OCI-M2 (cell line): ENCODE results near the gene MATN1.

Experiments used
- DNase-seq: peaks from one replicate; lab custom pipeline; 2025; ENCODE audit not compliant: unreplicated experiment; lab: John Stamatoyannopoulos, UW

Gene MATN1

DNA sequence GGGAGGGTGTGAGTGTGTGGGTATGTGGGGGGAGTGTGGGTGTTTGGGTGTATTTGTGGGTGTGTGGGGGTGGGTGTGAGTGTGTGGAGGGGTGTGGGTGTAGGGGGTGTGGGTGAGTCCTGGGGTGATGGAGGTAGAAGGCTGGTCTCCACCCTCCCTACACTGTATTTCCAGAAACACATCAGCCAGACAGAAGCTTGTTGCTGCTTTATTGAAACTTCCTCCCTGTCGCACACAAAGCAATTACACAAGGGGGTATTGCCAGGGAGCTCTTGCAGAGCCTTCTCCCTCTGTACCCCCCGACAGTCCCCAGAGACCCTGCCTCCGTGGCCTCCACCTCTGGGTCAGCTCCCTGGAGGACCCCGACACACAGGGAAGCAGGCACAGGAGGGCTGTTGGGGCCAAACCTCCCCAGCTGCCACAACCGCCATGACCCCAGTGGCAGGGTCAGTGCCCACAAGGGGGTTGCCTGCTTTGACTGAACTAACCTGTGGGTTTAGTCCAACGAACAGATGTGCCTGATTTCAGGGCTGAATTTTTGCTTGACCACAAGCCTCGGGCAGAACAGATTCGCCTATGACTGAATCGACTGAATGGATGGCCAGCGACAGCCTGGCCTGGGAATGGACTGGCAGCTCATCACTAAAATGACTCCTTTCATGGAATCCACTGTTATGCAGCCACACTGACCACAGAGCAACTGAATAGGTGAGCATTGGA, 9.1 kb upstream of the MATN1 start:
- no peak for DNase-seq

- DNase-seq = no peak
These were observed 8.5 kb upstream of the MATN1 start for GRCh38 chr1:30731806-30732276.

DNA sequence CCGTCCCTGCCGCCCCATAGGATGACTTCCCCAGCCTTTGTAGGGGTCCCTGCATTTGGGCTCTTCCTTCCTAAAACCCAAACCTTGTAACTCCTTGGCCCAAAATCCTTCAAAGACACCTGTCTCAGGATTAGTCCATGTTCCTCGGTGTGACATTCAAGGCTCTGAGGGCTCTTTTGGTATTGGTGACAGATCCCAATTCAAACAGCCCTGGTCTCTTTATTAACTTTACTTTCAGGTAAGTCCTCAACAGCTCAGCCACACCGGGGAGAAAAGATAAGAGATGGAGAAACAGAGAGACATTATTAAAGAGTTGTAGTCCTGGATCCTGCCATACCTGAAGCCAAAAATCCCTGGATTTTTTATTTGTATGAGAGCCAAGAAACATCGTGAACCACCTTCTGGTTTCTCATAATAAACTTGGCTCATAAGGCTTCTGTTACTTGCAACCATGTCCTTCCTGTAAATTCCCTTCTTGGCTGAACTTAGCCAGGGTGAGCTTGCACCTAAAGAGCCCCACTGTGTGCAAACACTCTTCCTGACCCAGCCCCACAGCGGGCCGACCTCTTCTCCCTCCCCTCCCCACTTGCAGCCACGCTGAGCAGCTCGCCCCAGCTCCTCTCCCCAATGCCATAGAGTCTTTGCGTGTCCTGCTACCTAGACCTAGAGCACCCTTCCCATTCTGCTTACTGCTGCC, 7.9 kb upstream of the MATN1 start:
- DNase-seq = no peak

DNA sequence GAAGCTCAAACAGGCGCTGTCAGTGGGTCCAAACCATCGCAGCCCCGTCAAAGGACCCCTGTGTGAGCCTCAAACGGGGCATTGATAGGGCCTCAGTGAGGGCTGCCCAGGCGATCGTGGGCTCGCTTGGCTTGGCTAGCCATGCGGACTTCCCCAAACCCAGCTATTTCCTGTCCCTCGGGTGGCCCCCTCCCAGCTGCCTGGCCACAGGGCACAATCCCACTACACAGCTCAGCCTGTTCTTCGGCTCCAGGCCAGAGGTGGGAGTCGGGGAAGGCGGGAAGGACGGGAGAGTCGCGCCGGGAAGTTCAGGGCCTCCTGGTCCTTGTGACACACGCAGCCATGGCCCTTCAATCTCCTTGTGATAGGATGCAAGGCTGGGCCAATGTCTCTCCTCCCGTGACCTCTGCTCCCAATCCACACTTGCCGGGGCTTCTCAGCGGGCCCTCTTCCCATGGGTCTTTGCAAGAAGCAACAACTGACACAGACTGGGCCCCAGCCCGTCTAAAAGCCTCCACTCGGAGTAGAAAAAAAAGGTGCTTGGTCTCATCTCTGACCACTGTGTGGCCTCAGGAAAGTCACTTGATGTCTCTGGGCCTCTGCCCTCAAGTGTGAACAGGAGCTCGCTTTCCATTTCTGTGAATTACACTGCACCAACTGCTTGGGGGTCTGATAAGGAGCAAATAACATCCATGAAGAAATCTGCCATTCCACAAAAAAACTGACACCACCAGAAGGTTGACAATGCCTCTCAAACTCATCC, 7.1 kb upstream of the MATN1 start:
- DNase-seq = no peak

GRCh38 chr1:30729901-30730300, 6.5 kb upstream of the MATN1 start:
- DNase-seq = no peak

DNA sequence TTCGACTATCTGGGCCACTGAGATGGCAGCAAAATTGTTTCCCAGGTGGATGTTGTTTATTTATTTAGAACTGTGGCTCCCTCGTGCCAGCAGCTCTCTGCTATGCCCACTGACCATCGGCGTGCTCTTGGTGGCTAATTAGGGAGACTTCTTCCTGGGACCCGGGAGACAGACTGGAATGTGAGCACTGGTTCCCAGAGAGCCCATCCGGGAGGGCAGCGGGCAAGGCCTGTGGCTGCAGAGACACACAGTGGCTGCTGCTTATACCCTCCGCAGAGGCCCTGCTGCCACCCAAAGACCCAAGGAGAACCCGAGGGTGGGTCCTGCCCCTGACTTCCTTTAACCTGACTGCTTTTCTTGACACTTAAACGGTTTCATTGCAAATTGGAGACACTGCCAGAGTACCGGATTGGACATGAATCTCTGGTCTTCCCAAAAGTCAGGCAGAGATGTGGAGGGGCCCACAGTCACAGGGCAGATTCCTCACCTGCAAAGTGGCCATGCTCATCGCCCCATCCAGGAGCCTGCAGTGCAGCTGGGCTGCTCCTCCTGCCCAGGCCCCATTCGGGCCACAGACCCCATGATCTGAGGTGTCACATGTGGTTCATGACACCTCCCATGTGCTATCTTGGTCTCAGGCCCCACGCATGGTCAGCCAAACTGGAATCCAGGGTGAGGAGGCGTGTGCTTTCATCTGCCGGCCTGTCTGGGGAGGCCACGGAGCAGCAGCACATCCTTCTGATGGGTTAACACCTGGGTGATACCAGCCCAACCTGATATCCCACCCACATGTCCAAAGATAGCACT, 5.7 kb upstream of the MATN1 start:
- no peak for DNase-seq

- no peak for DNase-seq
These were observed 5.0 kb upstream of the MATN1 start for GRCh38 chr1:30728340-30728739.

- DNase-seq = no peak
These were observed 4.4 kb upstream of the MATN1 start for GRCh38 chr1:30727824-30728223.

DNA sequence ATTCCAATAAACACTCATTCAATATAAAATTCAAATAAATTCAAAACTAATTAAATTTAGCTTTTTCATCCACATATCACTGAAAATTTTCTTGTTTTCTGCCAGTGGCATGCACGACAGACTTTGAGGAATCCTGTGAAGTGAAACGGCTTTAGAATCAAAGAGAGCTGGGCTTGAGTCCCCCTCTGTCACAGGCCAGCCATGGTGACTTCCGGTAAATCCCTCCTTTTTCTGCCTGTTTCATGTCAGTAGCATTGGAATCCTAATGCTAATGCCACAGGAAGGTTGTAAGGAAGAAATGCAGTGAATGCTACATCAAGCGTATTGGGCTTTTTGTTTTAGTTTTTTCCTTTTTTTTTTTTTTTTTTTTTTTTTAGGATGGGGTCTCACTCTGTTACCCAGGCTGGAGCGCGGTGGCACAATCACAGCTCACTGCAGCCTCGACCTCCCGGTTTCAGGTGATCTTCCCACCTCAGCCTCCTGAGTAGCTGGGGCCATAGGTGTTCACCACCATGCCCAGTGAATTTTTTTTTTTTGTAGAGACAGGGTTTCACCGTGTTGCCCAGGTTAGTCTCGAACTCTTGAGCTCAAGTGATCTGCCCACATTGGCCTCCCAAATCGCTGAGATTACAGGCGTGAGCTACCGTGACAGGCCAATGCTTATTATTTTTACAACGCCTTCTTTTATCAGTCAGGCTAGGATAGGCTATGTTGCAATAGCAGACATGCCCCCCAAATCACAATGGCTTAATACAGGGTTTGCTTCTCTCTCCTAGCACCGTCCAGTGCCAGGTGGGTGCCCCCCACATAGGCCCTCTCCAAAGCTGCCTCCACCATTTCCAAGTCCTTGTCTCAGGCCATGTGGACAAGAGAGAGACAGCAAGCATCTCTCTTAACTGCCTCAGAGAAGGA, 3.6 kb upstream of the MATN1 start:
- no peak for DNase-seq

DNA sequence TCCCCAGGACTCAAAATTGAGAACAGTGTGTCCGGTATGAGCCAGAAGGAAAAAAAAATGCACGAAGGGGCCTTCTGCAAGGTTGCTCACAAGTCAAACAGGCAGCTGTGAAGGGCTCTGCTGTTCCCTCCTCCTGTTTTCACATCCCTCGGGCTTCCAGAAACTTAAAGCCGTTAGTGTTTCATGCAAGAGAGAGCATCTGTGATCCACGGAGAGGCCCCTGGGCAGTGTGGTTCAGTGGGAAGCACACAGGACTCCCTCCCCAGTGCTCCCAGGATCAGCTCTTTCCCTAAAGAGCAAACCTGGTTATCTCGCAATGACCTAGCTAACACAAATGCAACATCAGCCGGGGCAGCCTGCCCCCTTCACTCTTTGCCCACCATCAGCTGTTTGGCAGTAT, 2.9 kb upstream of the MATN1 start:
- no peak for DNase-seq

GRCh38 chr1:30725450-30726095, 2.2 kb upstream of the MATN1 start:
- no peak for DNase-seq

DNA sequence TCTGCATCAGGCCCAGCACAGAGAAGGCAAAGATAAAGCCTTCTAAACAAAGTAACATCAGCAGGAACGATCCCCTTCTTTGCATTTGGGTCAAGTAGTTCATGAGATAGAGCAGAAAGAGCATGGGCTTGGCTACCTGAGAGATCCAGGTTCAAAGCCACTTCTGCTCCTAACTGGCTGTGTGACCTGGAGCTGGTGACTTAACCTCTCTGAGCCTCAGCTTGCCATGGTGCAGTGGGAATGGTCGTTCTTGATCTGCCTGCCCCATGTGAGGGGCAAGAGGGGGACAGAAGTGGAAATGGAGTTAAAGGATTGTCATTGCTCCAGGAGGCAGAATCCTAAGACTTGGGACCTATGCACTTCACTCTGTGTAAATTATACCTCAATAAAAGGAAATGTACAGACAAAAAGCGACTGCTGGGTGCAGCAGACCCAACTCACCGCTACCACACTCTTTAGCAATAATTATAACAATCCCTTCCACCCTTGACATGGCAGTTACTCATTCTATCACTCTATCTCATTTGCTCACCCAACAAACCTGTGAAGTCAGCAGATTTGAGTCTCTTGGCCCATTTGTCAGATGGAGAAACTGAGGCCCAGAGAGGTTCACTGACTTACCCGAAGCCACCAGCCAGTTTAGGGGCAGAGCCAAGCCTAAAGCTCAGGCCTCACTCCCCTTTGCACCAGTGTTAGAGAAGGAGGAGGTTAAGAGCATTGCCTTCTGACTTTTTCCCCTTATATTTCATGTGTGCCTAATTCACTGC, 1.5 kb upstream of the MATN1 start:
- DNase-seq = no peak

DNA sequence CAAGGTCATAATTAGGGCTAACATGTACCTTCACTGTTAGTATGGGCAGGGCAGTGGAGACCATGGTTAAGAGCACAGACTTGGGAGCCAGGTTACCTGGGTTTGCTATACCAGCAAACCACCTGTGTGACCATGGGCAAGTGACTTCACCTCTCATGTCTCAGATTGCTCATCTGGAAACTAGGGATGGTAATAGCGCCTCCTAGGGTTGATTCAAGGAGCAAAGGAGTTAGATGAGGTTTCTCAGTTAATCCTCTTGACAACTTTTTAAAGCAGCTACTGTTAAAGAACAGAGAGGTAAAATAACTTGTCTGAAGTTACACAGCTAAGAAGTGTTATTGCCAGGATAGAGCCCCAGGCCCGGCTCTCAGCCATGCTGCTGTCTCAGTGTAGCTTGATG, 790 bp upstream of the MATN1 start:
- DNase-seq = no peak

- DNase-seq = no peak
These were observed 1.4 kb downstream of the MATN1 start for GRCh38 chr1:30721812-30722537.

GRCh38 chr1:30721341-30721793, 2.0 kb downstream of the MATN1 start:
- no peak for DNase-seq

DNA sequence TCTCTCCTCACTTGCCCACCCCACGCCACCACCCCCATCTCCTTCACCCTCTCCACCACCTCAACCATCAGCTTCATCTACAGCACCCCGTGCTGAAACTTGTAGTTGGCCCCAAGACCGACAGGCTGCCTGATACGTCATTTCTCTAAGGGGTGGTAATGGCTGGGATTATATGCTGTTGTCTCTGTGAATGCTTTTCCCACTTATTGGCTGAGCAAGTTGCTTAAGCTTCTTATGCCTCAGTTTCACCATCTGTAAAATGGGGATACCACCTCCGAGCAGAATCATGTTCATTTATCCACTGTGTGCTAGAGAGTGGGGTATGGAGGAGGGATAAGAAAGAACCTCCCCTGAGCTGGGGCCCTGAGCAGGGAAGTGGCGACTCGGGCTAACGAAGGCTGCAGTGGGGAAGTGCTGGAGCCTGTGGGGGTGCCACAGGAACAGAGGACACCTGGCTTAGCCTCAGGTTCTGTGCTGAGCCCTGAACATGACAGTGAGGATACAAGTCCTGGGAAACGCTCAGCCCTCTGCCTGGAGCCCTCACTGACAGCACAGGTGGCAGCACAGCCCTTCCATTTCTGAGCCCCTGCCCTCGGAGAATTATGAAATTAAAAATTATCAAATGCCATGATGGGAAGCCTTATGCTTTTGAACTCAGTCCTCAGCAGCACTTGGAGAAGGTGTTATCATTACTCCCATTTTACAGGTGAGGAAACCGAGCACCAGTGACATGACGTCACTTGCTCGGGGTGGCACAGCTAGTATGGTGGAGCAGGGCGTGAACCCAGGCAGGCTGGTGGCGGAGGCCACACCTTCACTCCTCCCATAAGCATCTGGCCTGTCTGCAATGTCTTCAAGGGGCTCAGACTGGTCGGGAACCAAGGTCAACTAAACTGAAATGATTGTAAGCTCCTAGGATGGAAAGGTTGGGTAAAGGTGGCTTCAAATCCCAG, 2.8 kb downstream of the MATN1 start:
- no peak for DNase-seq
